MCF 10A (cell line): ENCODE measurements around the gene ALDH3A1. TPM values are rescaled to one million over a fixed set of nuclear protein-coding genes. Genes with fewer than 3 reads are reported as not detected.

Experiments used
- BruUV-seq: library from RNA; stranded (reverse); fragments of 400-500 nt; replicated peaks from 2 replicates; lab custom pipeline; 2021; lab: Mats Ljungman, UMichigan
- CTCF ChIA-PET: fragments of 300-600 bp; sonication (Branson Sonifier 250); formaldehyde crosslinking; extraction: SDS; loops from one replicate; lab custom pipeline; 2021; ENCODE audit warnings: antibody characterized with exemption, inconsistent platforms; lab: Yijun Ruan, JAX
- POLR2A ChIA-PET: fragments of 300-600, 350-650 bp; sonication (Branson Sonifier 250); formaldehyde crosslinking; extraction: SDS; loops from one replicate; lab custom pipeline; 2020; ENCODE audit warnings: antibody characterized with exemption, inconsistent platforms; lab: Yijun Ruan, JAX
- DNase-seq: peaks from one replicate; pipeline ENCODE4 v3.0.0-alpha.2; 2018; ENCODE audit not compliant: unreplicated experiment
- H3K27ac Mint-ChIP-seq: one replicate; pipeline ENCODE4 v1.8.0; 2022; ENCODE audit warnings: mild to moderate bottlenecking, low read depth, mixed read lengths; ENCODE audit not compliant: unreplicated experiment
- H3K27me3 Mint-ChIP-seq: one replicate; pipeline ENCODE4 v1.8.0; 2022; ENCODE audit warnings: mixed read lengths; ENCODE audit not compliant: insufficient read depth, unreplicated experiment
- H3K36me3 Mint-ChIP-seq: one replicate; pipeline ENCODE4 v1.8.0; 2022; ENCODE audit warnings: mild to moderate bottlenecking, moderate library complexity, mixed read lengths; ENCODE audit not compliant: insufficient read depth, unreplicated experiment
- H3K4me1 Mint-ChIP-seq: one replicate; pipeline ENCODE4 v1.8.0; 2022; ENCODE audit warnings: mixed read lengths; ENCODE audit not compliant: insufficient read depth, unreplicated experiment
- H3K4me3 Mint-ChIP-seq: one replicate; pipeline ENCODE4 v1.8.0; 2022; ENCODE audit warnings: mild to moderate bottlenecking, moderate library complexity, mixed read lengths; ENCODE audit not compliant: unreplicated experiment
- H3K9me3 Mint-ChIP-seq: one replicate; pipeline ENCODE4 v1.8.0; 2022; ENCODE audit warnings: mixed read lengths; ENCODE audit not compliant: unreplicated experiment
- CTCF ChIP-seq: fragments of 200-600 bp; IDR thresholded peaks from one replicate; pipeline ENCODE4 v1.8.0; 2022; ENCODE audit warnings: antibody characterized with exemption, mild to moderate bottlenecking; ENCODE audit not compliant: unreplicated experiment
- intact Hi-C: fragments of 100-400 bp; cut with micrococcal nuclease; formaldehyde crosslinking; loops from 2 replicates; pipeline ENCODE4 v1.14.1; 2022
- total RNA-seq: library from RNA; stranded (reverse); gene quantifications from 2 replicates; pipeline ENCODE4 v1.2.3, GENCODE V29; 2022

ALDH3A1 gene
- total RNA-seq, 1 experiment from 2014 or later: 13.4 TPM

DNA sequence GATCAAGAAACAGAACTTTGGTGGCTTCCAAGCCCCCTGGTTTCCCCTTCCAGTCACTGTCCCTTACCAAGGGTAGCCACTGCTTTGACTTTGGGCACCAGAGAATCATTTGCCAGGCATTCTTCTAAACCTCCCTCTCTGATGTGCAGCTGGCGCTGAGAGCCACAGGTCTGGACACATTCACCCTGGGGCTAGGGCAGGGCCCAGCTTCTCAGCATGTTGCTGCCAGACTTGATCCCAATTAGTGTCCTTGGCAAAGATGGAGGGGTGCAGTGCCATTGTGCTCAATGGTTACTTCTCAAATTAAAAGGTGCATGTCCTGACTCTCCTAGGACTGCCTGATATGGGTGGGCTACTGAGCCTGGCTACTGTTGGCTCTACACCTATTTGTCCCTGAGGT lies 24.1 kb downstream of the ALDH3A1 start:
- DNase-seq: peak; percentile 94
- Mint-ChIP-seq H3K4me3 (peak overlapping the region; percentile 57), H3K4me1 (peaks cover 60% of the 10 kb centered on the region), H3K9me3 (no peaks in the 10 kb centered on the region), H3K27me3 (no peaks in the 10 kb centered on the region), H3K36me3 (peaks cover 8% of the 10 kb centered on the region), H3K27ac (peak overlapping the region; percentile 88)
- no peak for TF ChIP-seq CTCF
- TSS peak; percentile 66 for BruUV-seq
- intact Hi-C loops: no loop called here
- CTCF ChIA-PET: interaction anchor here (0.5 to 1.6 kb wide), 5 partner anchors 24 to 210 kb away, joined by 3 to 5 read pairs (median 3); partner anchors contain the start of gene ALDH3A1
- POLR2A ChIA-PET: interaction anchor here (0.7 to 13.1 kb wide), 9 partner anchors 9 to 977 kb away, joined by 3 to 340 read pairs (median 4); partner anchors contain the start of genes ALDH3A1 and ALDH3A2

DNA sequence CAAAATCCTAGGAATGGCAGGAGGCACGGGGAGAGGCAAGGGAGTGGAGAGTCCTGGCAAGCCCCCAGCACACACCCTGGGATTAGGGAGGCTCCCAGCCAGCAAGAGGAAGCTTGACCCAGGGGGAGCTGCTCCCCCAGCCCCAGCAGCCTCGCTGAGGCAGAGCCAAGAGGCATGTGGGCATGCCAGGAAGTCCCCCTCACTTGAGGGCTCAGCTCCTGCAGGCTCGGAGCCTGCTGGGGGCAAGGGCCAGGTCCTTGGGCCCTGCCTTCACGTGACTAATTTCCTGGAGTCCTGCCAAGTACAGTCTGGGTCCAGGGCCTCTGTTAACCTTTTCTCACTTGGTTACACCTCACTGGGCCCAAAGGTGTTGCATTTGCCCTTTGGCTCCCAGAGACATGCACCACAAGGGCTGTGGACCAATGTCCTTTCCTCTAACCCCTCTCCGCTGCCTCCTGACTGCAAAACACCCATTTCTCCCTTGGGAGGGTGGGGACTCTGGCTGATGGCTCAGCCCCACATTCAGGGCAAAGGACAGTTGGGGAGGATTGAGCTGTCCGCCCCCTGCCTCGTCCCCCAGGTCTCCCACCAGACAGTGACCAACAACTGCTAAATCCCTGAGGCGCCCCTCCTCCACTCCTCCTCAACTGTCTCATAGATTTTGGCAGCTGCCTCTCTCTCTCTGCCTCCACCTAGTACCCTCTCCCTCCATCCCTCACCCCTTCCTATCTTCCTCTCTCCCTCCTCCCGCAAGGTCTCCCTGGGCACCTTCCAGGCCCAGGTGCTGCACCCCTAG lies 27.3 kb downstream of the ALDH3A1 start:
- Mint-ChIP-seq H3K27ac (peak overlapping the region; percentile 12), H3K27me3 (no peaks in the 10 kb centered on the region), H3K36me3 (no peaks in the 10 kb centered on the region), H3K4me1 (peaks cover 50% of the 10 kb centered on the region), H3K4me3 (peak overlapping the region; percentile 29), H3K9me3 (no peaks in the 10 kb centered on the region)
- no peak for TF ChIP-seq CTCF
- intact Hi-C loops: no loop called here
- DNase-seq: peak; percentile 92
- no TSS peak for BruUV-seq
- POLR2A ChIA-PET: interaction anchor here (0.6 to 13.1 kb wide), 11 partner anchors 7 to 72 kb away, joined by 3 to 340 read pairs (median 4); partner anchors contain the start of genes ALDH3A1 and ALDH3A2
- CTCF ChIA-PET: interaction anchor here (0.6 to 3.8 kb wide), 14 partner anchors 10 to 273 kb away, joined by 3 to 40 read pairs (median 4); no protein-coding TSS in a partner anchor

DNA sequence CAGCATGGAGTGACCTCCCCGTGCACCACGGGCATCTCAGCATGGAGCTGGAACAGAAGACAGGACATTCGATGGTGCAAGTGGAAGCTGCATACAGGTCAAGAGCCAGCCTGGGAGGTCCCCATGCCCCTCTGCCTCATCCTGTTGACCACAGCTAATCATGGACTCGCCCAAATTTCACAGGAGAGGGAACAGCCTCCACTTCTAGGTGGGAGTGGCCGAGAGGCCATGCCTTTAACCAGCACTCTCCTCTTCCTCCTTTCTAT lies 28.0 kb downstream of the ALDH3A1 start:
- Mint-ChIP-seq H3K27ac (no peak overlapping the region), H3K4me1 (peaks cover 43% of the 10 kb centered on the region), H3K4me3 (no peak overlapping the region), H3K27me3 (no peaks in the 10 kb centered on the region), H3K9me3 (no peaks in the 10 kb centered on the region), H3K36me3 (no peaks in the 10 kb centered on the region)
- TF ChIP-seq CTCF: no peak
- intact Hi-C loops: no loop called here
- CTCF ChIA-PET: interaction anchor here (0.5 to 3.8 kb wide), 12 partner anchors 23 to 357 kb away, joined by 3 to 40 read pairs (median 6); partner anchors contain the start of gene MAPK7
- POLR2A ChIA-PET: interaction anchor here (0.6 to 13.1 kb wide), 8 partner anchors 8 to 72 kb away, joined by 3 to 340 read pairs (median 16); partner anchors contain the start of genes ALDH3A1 and ALDH3A2
- no TSS peak for BruUV-seq
- no peak for DNase-seq
